ENCODE results near the gene C16orf95.

DNA sequence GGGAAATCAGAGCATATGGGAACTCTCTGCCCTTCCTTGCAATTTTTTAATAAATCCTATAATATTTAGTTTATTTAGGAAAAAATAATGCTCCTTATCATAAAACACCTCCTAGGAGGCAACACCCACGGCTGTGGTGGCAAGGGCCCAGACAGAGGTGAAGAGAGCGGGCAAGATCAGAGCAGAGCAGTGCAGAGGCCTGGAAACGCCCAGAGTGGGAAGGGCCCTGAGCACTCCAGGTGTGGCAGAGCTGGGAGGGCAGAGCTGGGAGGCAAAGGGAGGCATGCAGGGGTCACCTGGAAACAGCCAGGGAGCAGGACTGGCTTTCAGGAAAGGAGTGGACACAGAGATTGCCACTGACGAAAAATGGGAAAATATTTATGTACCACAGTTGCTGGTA is 49.1 kb upstream of the C16orf95 start:
- TF ChIP-seq, protein P1, sequence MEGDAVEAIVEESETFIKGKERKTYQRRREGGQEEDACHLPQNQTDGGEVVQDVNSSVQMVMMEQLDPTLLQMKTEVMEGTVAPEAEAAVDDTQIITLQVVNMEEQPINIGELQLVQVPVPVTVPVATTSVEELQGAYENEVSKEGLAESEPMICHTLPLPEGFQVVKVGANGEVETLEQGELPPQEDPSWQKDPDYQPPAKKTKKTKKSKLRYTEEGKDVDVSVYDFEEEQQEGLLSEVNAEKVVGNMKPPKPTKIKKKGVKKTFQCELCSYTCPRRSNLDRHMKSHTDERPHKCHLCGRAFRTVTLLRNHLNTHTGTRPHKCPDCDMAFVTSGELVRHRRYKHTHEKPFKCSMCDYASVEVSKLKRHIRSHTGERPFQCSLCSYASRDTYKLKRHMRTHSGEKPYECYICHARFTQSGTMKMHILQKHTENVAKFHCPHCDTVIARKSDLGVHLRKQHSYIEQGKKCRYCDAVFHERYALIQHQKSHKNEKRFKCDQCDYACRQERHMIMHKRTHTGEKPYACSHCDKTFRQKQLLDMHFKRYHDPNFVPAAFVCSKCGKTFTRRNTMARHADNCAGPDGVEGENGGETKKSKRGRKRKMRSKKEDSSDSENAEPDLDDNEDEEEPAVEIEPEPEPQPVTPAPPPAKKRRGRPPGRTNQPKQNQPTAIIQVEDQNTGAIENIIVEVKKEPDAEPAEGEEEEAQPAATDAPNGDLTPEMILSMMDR (IDR thresholded peaks at IDR 0.05), result no peak
- TF ChIP-seq POLR2A (IDR thresholded peaks at IDR 0.05) (no peak), POLR2AphosphoS5 (IDR thresholded peaks at IDR 0.05) (no peak)
